Mesothelial cell of epicardium (in vitro differentiated cells): ENCODE results near the gene RHEBL1. TPM values are rescaled to one million over a fixed set of nuclear protein-coding genes. Genes with fewer than 3 reads are reported as not detected.

Experiments used
- DNase-seq, 2 experiments: peaks; one replicate each; pipeline ENCODE4 v3.0.0; 2021; ENCODE audit warnings: low spot score in 2 of 2; ENCODE audit not compliant: unreplicated experiment in 2 of 2
- H3K27ac Mint-ChIP-seq: 2 replicates; pipeline ENCODE4 v1.8.0; 2021; ENCODE audit warnings: mixed read lengths
- H3K27me3 Mint-ChIP-seq: 2 replicates; pipeline ENCODE4 v1.8.0; 2021; ENCODE audit warnings: low read depth, mixed read lengths
- H3K36me3 Mint-ChIP-seq: 2 replicates; pipeline ENCODE4 v1.8.0; 2021; ENCODE audit warnings: mixed read lengths
- H3K4me1 Mint-ChIP-seq: 2 replicates; pipeline ENCODE4 v1.8.0; 2021; ENCODE audit warnings: mixed read lengths
- H3K4me3 Mint-ChIP-seq: 2 replicates; pipeline ENCODE4 v1.8.0; 2021; ENCODE audit warnings: mild to moderate bottlenecking, moderate library complexity, mixed read lengths
- H3K9me3 Mint-ChIP-seq: 2 replicates; pipeline ENCODE4 v1.8.0; 2021; ENCODE audit warnings: mixed read lengths
- total RNA-seq: library from RNA; stranded (reverse); gene quantifications from 3 replicates; pipeline ENCODE4 v1.2.1, GENCODE V29; 2021
- TF ChIP-seq, protein P1 (sequence below): fragments of 200-600 bp; sonication (generic); IDR thresholded peaks from one replicate; pipeline ENCODE4 v1.5.0; 2021; ENCODE audit warnings: antibody characterized with exemption; ENCODE audit not compliant: unreplicated experiment

RHEBL1 gene
- total RNA-seq, 1 donor from 2014 or later, result 0.60 TPM

DNA sequence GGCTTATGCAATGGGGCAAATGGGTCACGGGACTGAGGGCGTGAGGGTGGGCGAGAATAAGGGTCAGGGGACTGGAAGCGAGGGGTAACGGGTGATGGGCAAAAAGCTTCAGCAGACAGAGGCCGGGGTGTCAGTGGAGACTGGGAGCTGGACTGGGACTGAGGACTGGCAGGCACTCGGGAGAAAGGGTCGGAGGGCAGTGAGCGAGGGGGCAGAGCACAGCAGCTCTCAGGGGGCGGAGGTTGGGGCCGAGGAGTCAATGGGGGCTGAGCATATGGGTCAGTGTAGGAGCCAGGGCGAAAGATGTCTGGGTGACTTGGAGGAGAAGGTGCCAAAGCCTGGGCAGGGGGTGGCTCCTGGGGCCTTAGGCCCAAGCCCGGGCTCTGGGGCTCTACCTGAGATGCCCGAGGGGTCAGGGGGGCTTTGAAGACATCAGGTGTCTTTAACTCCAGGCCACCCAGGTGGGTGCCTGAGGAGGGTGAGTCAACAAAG is 29.4 kb downstream of the RHEBL1 start:
- Mint-ChIP-seq H3K4me1 (no peaks in the 10 kb centered on the region), H3K27ac (no peak overlapping the region), H3K36me3 (peaks cover 39% of the 10 kb centered on the region), H3K27me3 (no peaks in the 10 kb centered on the region), H3K9me3 (no peaks in the 10 kb centered on the region), H3K4me3 (no peak overlapping the region)
- TF ChIP-seq, protein P1, sequence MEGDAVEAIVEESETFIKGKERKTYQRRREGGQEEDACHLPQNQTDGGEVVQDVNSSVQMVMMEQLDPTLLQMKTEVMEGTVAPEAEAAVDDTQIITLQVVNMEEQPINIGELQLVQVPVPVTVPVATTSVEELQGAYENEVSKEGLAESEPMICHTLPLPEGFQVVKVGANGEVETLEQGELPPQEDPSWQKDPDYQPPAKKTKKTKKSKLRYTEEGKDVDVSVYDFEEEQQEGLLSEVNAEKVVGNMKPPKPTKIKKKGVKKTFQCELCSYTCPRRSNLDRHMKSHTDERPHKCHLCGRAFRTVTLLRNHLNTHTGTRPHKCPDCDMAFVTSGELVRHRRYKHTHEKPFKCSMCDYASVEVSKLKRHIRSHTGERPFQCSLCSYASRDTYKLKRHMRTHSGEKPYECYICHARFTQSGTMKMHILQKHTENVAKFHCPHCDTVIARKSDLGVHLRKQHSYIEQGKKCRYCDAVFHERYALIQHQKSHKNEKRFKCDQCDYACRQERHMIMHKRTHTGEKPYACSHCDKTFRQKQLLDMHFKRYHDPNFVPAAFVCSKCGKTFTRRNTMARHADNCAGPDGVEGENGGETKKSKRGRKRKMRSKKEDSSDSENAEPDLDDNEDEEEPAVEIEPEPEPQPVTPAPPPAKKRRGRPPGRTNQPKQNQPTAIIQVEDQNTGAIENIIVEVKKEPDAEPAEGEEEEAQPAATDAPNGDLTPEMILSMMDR, result no peak
- no peak for DNase-seq

DNA sequence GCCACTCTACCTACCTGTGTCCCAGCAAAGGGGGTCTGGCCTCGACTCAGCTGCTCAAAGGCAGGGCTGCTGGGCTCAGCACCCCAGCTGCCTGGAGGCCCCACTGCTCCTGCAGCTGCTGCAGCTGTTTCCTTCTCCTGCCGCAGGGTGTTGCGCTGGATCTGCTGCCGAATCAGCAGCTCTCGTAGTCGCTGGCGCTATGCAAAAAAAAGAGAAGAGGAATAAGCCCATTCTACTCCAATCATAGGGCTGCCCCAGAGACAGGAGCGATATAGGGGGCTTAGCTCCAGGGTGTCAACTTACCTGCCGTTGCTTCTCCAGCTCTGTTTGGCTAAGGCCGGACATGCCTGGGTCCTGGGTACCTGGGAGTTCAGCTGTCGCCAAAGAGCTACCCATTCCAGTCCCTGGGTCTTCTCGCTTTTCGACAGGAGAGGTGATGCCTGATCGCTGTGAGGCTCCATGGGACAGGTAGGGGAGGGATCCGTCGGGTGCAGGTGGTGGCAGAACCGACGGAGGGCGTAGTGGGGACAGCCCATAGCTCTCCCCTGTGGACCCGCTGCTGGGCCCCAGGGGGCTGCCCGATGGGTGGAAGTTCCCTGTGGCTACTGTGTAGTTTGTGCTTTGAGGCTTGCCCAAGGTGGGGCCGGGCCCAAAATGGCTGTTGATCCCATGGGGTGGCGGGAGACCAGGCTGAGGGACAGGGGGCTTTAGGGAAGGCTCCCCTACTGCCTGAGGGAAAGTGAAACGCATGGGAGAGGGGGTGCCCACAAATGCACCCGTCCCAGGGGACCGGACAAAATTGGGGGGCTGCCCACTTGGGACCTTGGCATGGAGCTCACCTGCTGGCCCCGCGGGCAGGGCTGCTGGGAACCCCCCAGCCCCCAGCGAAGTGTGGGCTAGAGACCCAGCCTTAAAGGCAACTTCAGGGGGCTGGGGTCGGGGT is 30.1 kb downstream of the RHEBL1 start:
- no peak overlapping the region for H3K4me3 Mint-ChIP-seq
- H3K4me1 Mint-ChIP-seq, result no peaks in the 10 kb centered on the region
- no peak overlapping the region for H3K27ac Mint-ChIP-seq
- peaks cover 37% of the 10 kb centered on the region for H3K36me3 Mint-ChIP-seq
- H3K27me3 Mint-ChIP-seq, result no peaks in the 10 kb centered on the region
- DNase-seq, result no peak
- no peaks in the 10 kb centered on the region for H3K9me3 Mint-ChIP-seq
- TF ChIP-seq, protein P1, result no peak

DNA sequence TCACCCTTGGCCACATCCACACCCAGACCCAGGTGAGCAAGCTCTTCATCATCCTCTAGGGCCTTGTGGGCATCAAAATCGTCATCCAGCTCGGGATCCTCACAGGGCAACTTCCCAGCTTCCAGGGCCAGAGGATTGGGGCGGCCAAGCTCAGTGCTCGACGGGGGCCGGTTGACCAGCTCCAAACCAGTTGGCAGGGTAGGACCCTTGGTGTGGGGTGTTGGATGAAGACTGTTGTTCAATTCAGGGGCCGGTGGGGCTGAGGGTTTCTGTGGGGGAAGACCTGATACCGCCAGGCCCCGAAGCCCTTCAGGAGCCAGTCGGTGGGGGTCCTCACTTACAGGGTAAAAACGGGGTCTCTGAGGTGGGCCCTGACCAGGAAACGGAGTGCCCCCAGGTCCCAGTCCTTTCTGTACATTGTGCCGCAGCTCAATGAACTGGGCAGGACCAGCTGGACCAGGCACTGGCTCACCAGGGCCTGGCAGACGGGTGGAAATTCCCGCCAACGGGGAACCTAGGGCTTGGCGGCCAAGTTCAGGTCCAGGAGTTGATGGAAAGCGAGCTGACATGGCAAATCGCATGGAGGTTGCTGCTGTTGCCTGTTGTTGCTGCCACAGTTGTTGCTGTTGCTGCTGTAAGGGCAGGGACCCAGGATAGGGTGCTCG is 31.4 kb downstream of the RHEBL1 start:
- H3K36me3 Mint-ChIP-seq, result peaks cover 26% of the 10 kb centered on the region

DNA sequence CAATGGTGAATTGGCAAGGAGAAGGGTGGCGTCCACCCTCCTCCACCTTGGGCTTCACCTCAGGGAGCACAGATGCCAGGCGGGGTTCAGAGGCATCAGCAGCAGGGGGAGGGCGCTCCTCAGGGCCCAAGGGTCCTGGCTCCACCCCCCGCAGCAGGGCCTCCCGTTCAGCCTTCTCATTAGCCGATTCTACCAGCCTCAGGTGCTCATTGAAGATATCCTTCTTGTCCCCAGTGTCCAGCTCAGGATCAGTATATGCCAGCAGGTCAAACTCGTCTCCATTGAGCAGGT is 31.9 kb downstream of the RHEBL1 start:
- H3K4me1 Mint-ChIP-seq, result no peaks in the 10 kb centered on the region
- no peaks in the 10 kb centered on the region for H3K27me3 Mint-ChIP-seq
- no peaks in the 10 kb centered on the region for H3K9me3 Mint-ChIP-seq
- H3K27ac Mint-ChIP-seq, result no peak overlapping the region
- TF ChIP-seq, protein P1, result no peak
- DNase-seq, result no peak
- H3K36me3 Mint-ChIP-seq, result peaks cover 22% of the 10 kb centered on the region
- no peak overlapping the region for H3K4me3 Mint-ChIP-seq

More for the DNA sequence above, 31.4 kb downstream of the RHEBL1 start:
- TF ChIP-seq, protein P1, result no peak
- Mint-ChIP-seq H3K9me3 (no peaks in the 10 kb centered on the region), H3K4me1 (no peaks in the 10 kb centered on the region), H3K27me3 (no peaks in the 10 kb centered on the region), H3K4me3 (no peak overlapping the region), H3K27ac (no peak overlapping the region)
- DNase-seq, result no peak

DNA sequence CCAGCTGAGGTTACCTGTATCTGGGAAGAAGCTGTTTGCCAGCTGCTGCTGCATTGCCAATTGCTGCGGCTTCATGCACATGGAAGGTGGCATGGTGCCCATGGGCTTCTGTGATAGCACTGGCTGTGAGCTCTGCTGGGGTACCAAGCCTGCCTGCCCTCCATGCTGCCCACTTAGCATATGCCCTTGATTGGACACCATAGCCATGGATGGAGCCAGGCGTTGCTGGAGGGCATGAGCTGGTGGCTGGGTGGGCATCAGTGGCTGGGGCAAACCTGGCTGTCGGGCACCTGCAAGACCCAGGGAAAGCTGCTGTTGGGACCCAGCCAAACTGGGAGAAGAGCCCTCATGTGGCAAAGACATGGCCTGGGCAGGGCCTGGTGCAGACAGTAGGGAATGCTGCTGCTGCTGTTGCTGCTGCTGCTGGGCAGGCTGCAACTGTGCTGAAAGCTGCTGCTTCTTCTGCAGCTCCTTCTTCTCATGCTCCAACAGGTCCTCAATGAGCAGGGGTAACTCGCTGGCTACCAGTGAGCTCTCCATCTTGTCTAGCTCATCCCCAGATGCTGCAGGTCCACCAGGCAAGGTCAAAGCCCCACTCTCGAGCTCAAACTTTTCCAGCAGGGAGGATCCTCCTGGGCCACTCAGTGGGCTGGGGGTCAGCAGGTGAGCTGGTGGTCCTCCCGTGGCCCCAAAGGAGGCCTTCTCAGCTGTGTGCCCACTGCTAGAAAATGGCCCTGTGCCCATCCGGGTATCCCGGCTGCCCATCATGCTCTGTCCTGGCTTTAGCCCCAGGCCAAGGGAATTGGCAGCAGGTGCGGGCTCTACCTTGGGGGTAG is 32.5 kb downstream of the RHEBL1 start:
- H3K4me1 Mint-ChIP-seq, result no peaks in the 10 kb centered on the region
- H3K27me3 Mint-ChIP-seq, result no peaks in the 10 kb centered on the region
- H3K9me3 Mint-ChIP-seq, result no peaks in the 10 kb centered on the region
- H3K4me3 Mint-ChIP-seq, result no peak overlapping the region
- no peak for DNase-seq
- peaks cover 20% of the 10 kb centered on the region for H3K36me3 Mint-ChIP-seq
- no peak overlapping the region for H3K27ac Mint-ChIP-seq
- TF ChIP-seq, protein P1, result no peak
